ENCODE measurements around the gene PREX1. TPM values are rescaled to one million over a fixed set of nuclear protein-coding genes. Genes with fewer than 3 reads are reported as not detected.

PREX1 gene
- total RNA-seq, 1 donor from 2014 or later = 2.9 TPM

DNA sequence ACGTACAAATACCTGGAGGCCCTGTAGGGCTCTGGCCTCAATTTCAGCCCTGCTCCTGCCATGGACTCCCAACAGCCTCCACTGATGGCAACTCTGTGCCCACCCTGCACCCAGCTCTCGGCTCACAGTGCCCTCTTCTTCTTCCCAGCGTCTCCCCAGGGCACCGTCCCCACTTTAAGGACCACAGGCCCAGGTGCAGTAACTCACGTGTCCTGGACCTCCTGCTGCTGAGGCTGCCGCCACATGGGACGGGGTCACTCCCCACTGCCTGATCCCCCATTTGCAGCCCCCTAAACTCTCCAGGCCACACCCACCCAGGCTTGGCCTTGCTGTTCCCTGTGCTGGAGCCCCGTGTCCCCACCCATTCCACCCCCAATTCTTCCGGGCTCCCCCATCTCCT lies 223.4 kb downstream of the PREX1 start:
- no peak for DNase-seq (ENCODE audit: low spot score, unreplicated experiment)
- Mint-ChIP-seq H3K4me1 (ENCODE audit: low read depth) (peaks cover 18% of the 10 kb centered on the region), H3K4me3 (ENCODE audit: low read depth) (no peak overlapping the region), H3K36me3 (ENCODE audit: insufficient read depth) (no peaks in the 10 kb centered on the region), H3K27me3 (no peaks in the 10 kb centered on the region), H3K27ac (no peak overlapping the region), H3K9me3 (ENCODE audit: low read depth) (peaks cover 3% of the 10 kb centered on the region)
- TF ChIP-seq, protein P1, sequence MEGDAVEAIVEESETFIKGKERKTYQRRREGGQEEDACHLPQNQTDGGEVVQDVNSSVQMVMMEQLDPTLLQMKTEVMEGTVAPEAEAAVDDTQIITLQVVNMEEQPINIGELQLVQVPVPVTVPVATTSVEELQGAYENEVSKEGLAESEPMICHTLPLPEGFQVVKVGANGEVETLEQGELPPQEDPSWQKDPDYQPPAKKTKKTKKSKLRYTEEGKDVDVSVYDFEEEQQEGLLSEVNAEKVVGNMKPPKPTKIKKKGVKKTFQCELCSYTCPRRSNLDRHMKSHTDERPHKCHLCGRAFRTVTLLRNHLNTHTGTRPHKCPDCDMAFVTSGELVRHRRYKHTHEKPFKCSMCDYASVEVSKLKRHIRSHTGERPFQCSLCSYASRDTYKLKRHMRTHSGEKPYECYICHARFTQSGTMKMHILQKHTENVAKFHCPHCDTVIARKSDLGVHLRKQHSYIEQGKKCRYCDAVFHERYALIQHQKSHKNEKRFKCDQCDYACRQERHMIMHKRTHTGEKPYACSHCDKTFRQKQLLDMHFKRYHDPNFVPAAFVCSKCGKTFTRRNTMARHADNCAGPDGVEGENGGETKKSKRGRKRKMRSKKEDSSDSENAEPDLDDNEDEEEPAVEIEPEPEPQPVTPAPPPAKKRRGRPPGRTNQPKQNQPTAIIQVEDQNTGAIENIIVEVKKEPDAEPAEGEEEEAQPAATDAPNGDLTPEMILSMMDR (IDR thresholded peaks at IDR 0.05; ENCODE audit: unreplicated experiment) = no peak

DNA sequence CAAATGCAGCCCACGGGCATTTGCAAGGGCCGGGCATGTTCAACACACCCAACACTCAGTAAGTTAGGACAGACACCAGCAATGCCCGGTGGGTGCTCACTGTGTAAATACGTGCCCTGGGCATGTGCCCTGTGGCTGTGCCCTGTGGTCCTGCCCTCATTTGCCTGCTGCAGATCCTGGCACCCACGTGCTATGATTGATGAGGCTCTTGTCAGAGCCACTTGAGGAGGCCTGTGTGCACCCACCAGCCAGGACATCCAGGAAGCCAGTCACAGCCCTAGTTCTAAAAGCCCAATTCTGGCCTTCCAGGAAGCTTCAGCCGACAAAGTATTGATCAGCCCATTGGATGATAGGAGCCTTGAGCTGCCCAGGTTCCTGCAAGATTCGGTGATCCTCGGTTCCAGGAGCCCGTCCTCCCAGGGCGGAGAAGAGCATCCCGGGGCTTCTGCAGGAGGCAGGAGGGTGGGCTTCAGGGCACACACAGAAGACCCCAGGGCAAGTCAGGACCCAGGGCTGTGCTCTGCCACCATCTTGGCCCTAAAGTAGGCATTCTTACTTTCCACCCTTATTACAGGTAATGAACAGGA lies 223.9 kb downstream of the PREX1 start:
- Mint-ChIP-seq H3K36me3 (ENCODE audit: insufficient read depth) (no peaks in the 10 kb centered on the region), H3K27ac (no peak overlapping the region), H3K4me3 (ENCODE audit: low read depth) (no peak overlapping the region), H3K9me3 (ENCODE audit: low read depth) (peaks cover 3% of the 10 kb centered on the region), H3K27me3 (no peaks in the 10 kb centered on the region), H3K4me1 (ENCODE audit: low read depth) (peaks cover 12% of the 10 kb centered on the region)
- no peak for DNase-seq (ENCODE audit: low spot score, unreplicated experiment)
- TF ChIP-seq, protein P1 (IDR thresholded peaks at IDR 0.05; ENCODE audit: unreplicated experiment) = no peak

DNA sequence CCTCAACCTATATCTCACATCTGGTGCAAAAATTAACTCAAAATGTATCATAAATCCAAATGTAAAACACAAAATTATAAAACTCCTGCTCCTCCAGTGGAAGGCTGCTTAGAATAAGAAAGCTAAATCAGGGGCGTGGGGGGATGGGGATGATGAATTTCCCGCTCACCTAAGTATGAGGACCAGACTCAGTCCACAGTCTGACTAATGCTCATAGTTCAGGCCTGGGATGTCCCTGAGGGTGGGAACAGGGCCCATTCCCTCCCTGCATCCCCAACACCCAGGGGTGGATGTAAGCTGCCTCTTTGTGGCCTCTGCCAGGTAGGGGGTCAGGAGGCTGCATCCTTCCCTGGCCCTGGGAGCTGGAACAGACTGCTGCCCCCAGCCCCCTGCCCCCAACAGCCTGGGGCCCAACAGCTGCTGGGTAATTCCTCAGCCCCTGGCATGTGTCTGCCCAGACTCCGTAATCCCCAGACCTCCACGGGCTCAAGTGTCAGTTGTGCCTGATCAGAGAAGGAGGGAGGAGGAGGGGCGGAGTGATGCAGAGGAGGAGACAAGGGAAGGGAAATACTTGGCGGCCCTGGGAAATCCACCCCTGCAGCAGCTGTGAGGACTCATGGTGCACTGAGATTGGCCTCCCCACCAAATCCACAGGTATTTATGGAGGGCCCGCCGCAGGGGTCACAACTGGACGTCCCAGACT lies 224.5 kb downstream of the PREX1 start:
- no peak overlapping the region for H3K4me3 Mint-ChIP-seq (ENCODE audit: low read depth)
- DNase-seq (ENCODE audit: low spot score, unreplicated experiment) = no peak
- H3K36me3 Mint-ChIP-seq (ENCODE audit: insufficient read depth) = no peaks in the 10 kb centered on the region
- H3K4me1 Mint-ChIP-seq (ENCODE audit: low read depth) = peaks cover 9% of the 10 kb centered on the region
- H3K27ac Mint-ChIP-seq = no peak overlapping the region
- TF ChIP-seq, protein P1 (IDR thresholded peaks at IDR 0.05; ENCODE audit: unreplicated experiment) = no peak
- H3K9me3 Mint-ChIP-seq (ENCODE audit: low read depth) = peaks cover 3% of the 10 kb centered on the region
- H3K27me3 Mint-ChIP-seq = no peaks in the 10 kb centered on the region

DNA sequence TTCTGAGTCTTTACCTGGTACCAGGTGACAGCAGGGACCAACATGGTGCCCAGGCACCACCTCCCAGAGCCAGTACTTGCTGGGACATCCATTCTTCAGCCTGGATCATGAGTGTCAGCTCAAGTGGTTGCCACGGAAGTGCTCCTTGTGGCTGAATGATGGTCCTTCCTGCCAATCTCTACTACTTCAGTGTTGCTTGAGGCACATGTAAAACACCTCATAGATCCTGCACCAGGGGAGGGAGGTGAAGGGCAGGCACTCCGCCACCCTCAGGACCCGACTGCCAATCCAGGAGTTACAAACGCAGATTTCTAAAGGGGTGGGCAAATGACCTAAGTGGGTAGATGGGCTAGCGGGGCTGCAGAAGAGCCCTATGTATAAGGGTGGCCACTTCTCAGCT lies 226.0 kb downstream of the PREX1 start:
- no peaks in the 10 kb centered on the region for H3K36me3 Mint-ChIP-seq (ENCODE audit: insufficient read depth)
- TF ChIP-seq, protein P1 (IDR thresholded peaks at IDR 0.05; ENCODE audit: unreplicated experiment) = no peak
- no peaks in the 10 kb centered on the region for H3K27me3 Mint-ChIP-seq
- H3K4me3 Mint-ChIP-seq (ENCODE audit: low read depth) = no peak overlapping the region
- H3K27ac Mint-ChIP-seq = no peak overlapping the region
- H3K9me3 Mint-ChIP-seq (ENCODE audit: low read depth) = peaks cover 3% of the 10 kb centered on the region
- peaks cover 11% of the 10 kb centered on the region for H3K4me1 Mint-ChIP-seq (ENCODE audit: low read depth)
- no peak for DNase-seq (ENCODE audit: low spot score, unreplicated experiment)

DNA sequence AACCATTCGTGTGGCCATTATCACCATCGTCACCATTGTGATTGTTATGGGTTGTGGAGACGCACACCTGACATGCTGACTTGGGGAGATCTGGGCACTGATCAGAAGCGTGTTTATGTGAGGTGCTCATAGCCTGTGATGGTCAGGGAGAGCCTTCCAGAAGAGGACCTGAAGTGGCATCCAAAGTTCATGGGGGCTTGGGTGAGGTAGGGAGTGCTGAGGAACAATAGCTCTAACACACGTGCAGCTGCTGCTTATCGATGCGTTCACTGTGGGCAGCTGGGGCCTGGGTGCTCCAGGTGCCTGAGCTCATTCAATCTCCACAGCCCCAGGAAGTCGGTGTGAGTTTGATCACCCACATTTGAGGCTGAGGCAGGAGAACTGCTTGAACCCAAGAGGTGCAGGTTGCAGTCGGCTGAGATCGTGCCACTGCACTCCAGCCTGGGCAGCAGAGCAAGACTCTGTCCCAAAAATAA lies 227.3 kb downstream of the PREX1 start:
- H3K4me1 Mint-ChIP-seq (ENCODE audit: low read depth) = peaks cover 16% of the 10 kb centered on the region
- H3K27ac Mint-ChIP-seq = no peak overlapping the region
- H3K9me3 Mint-ChIP-seq (ENCODE audit: low read depth) = peaks cover 3% of the 10 kb centered on the region
- no peak for DNase-seq (ENCODE audit: low spot score, unreplicated experiment)
- TF ChIP-seq, protein P1 (IDR thresholded peaks at IDR 0.05; ENCODE audit: unreplicated experiment) = no peak
- no peaks in the 10 kb centered on the region for H3K36me3 Mint-ChIP-seq (ENCODE audit: insufficient read depth)
- H3K4me3 Mint-ChIP-seq (ENCODE audit: low read depth) = no peak overlapping the region
- H3K27me3 Mint-ChIP-seq = no peaks in the 10 kb centered on the region

All from progenitor cell of endocrine pancreas (in vitro differentiated cells).